OCI-LY7 (cell line): ENCODE measurements around the gene GAS7. TPM values are rescaled to one million over a fixed set of nuclear protein-coding genes. Genes with fewer than 3 reads are reported as not detected.

Source experiments
- BruUV-seq: library from RNA; stranded (reverse); fragments of 400-500 nt; replicated peaks from 2 replicates; lab custom pipeline; 2021; lab: Mats Ljungman, UMichigan
- CTCF ChIA-PET: fragments of 300-600 bp; sonication (Branson Sonifier 250); formaldehyde crosslinking; loops from one replicate; lab custom pipeline; 2022; ENCODE audit warnings: antibody characterized with exemption; ENCODE audit not compliant: unreplicated experiment; lab: Charles Lee
- POLR2A ChIA-PET: fragments of 300-600 bp; sonication (Branson Sonifier 250); formaldehyde crosslinking; loops from one replicate; lab custom pipeline; 2022; ENCODE audit warnings: antibody characterized with exemption; lab: Charles Lee
- DNase-seq: peaks from one replicate; pipeline ENCODE4 v3.0.0-alpha.2; 2015; ENCODE audit warnings: low spot score
- H2AFZ ChIP-seq: fragments of 200-600 bp; sonication (generic), shearing (Covaris generic); 2 replicates; pipeline ENCODE4 v1.6.1; 2014; ENCODE audit warnings: mild to moderate bottlenecking, antibody characterized with exemption, low read length, moderate library complexity
- H3K27ac ChIP-seq: fragments of 200-600 bp; sonication (generic); 2 replicates; pipeline ENCODE4 v1.5.1; 2014; ENCODE audit warnings: mixed run types, low read depth, mild to moderate bottlenecking, moderate library complexity, low read length, inconsistent platforms; ENCODE audit not compliant: poor library complexity, severe bottlenecking
- H3K36me3 ChIP-seq: fragments of 200-600 bp; sonication (generic); 2 replicates; pipeline ENCODE4 v1.6.1; 2014; ENCODE audit warnings: mild to moderate bottlenecking, antibody characterized with exemption, low read length, moderate library complexity, mixed read lengths; ENCODE audit not compliant: insufficient read depth
- H3K4me1 ChIP-seq: fragments of 200-600 bp; sonication (generic); 2 replicates; pipeline ENCODE4 v1.5.1; 2014; ENCODE audit warnings: mild to moderate bottlenecking, low read length; ENCODE audit not compliant: insufficient read depth, poor library complexity, severe bottlenecking
- H3K4me2 ChIP-seq: fragments of 200-600 bp; sonication (generic); 2 replicates; pipeline ENCODE4 v1.6.1; 2014; ENCODE audit warnings: mild to moderate bottlenecking, low read length
- H3K4me3 ChIP-seq: fragments of 200-600 bp; sonication (generic); 2 replicates; pipeline ENCODE4 v1.5.1; 2014; ENCODE audit warnings: mild to moderate bottlenecking, low read depth, low read length; ENCODE audit not compliant: poor library complexity, severe bottlenecking
- H3K79me2 ChIP-seq: fragments of 200-600 bp; sonication (generic); 2 replicates; pipeline ENCODE4 v1.6.1; 2016; ENCODE audit warnings: low read depth, mild to moderate bottlenecking, low read length, moderate library complexity, mixed read lengths; ENCODE audit not compliant: insufficient read depth
- H3K9me2 ChIP-seq: fragments of 200-600 bp; sonication (generic); 2 replicates; pipeline ENCODE4 v1.6.1; 2016; ENCODE audit warnings: mild to moderate bottlenecking, low read length, mixed read lengths; ENCODE audit not compliant: insufficient read depth
- H3K9me3 ChIP-seq: fragments of 200-600 bp; sonication (generic); 2 replicates; pipeline ENCODE4 v1.6.1; 2014; ENCODE audit warnings: mild to moderate bottlenecking, mixed run types, low read length, mixed read lengths
- H4K20me1 ChIP-seq: fragments of 200-600 bp; sonication (generic); 2 replicates; pipeline ENCODE4 v1.6.1; 2014; ENCODE audit warnings: mild to moderate bottlenecking, antibody characterized with exemption, low read length, moderate library complexity, mixed read lengths; ENCODE audit not compliant: insufficient read depth
- EZH2phosphoT487 ChIP-seq: fragments of 200-600 bp; sonication (generic); IDR thresholded peaks from 2 replicates; pipeline ENCODE4 v1.6.1; 2018; ENCODE audit warnings: low read depth, borderline replicate concordance, mild to moderate bottlenecking, mixed run types, antibody characterized with exemption, low read length, moderate library complexity, mixed read lengths
- intact Hi-C: fragments of 100-400 bp; cut with micrococcal nuclease; formaldehyde crosslinking; loops from one replicate; pipeline ENCODE4 v1.10.0; 2022; ENCODE audit not compliant: unreplicated experiment
- total RNA-seq, 2 experiments: library from RNA; depleted of rRNA in 1 of 2; stranded (reverse); fragments of >200 nt in 1 of 2; shearing (Covaris generic) in 1 of 2; gene quantifications; 2 replicates each; pipeline ENCODE4 v1.2.3, GENCODE V29; 2014 to 2022
- TF ChIP-seq, protein P1 (sequence below): fragments of 200-600 bp; sonication (generic); conservative IDR thresholded peaks from 2 replicates; pipeline ENCODE4 v1.5.1; 2014; ENCODE audit warnings: mild to moderate bottlenecking, antibody characterized with exemption, low read length, moderate library complexity, mixed read lengths

GAS7 gene
- total RNA-seq, 2 experiments from 2014 or later, result 1.5 TPM; not detected in 1

DNA sequence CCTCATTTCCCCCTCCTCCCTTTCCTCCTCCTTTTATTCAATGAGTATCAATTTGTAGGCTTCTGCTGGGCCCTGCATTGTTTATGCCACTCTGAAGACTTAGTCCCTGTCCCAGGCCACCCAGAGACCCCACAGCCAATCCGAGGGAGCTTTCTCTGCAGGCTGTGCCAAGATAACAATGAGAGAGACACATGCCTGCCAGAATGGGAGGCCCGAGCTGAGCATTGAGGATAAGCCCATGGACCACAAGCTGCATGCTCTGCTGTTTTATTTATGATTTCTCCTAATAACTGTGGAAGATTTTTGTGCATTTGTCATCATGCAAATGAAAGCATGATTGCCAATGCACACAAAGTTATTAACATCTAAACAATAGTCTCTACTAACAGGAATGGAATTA lies 296.3 kb downstream of the GAS7 start:
- no peak overlapping the region for H3K27ac ChIP-seq
- no peaks in the 10 kb centered on the region for H4K20me1 ChIP-seq
- no peak for DNase-seq
- H3K9me2 ChIP-seq, result no peaks in the 10 kb centered on the region
- H3K4me1 ChIP-seq, result no peaks in the 10 kb centered on the region
- no TSS peak for BruUV-seq
- no peak overlapping the region for H3K4me3 ChIP-seq
- H3K36me3 ChIP-seq, result no peaks in the 10 kb centered on the region
- CTCF ChIA-PET, result no interaction called here
- intact Hi-C loops, result no loop called here
- H3K9me3 ChIP-seq, result no peaks in the 10 kb centered on the region
- no peak overlapping the region for H3K4me2 ChIP-seq
- POLR2A ChIA-PET, result interaction anchor here (0.6 kb wide), 1 partner anchor 1394 kb away, joined by 3 read pairs; no protein-coding TSS in a partner anchor
- TF ChIP-seq, protein P1, sequence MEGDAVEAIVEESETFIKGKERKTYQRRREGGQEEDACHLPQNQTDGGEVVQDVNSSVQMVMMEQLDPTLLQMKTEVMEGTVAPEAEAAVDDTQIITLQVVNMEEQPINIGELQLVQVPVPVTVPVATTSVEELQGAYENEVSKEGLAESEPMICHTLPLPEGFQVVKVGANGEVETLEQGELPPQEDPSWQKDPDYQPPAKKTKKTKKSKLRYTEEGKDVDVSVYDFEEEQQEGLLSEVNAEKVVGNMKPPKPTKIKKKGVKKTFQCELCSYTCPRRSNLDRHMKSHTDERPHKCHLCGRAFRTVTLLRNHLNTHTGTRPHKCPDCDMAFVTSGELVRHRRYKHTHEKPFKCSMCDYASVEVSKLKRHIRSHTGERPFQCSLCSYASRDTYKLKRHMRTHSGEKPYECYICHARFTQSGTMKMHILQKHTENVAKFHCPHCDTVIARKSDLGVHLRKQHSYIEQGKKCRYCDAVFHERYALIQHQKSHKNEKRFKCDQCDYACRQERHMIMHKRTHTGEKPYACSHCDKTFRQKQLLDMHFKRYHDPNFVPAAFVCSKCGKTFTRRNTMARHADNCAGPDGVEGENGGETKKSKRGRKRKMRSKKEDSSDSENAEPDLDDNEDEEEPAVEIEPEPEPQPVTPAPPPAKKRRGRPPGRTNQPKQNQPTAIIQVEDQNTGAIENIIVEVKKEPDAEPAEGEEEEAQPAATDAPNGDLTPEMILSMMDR, result no peak
- TF ChIP-seq EZH2phosphoT487, result no peak
- no peaks in the 10 kb centered on the region for H3K79me2 ChIP-seq
- no peak overlapping the region for H2AFZ ChIP-seq

DNA sequence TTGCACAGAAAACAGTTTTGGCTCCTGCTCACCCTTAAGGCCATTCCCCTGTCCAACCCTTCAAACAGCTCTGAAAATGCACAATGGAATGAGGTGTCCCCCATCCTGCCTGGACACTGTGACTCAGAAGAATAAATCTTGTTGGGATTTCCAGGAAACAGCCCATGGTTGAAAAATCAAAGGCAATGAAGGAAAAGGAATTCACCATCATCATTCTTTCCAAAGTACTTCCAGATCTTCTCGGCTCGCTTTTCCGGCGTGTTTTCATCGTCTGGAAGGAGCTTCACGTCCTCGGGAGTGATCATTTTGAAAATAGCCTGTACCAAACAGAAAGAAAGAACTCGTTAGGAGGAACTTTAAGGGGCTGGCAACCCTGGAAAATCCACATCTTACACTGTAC lies 297.6 kb downstream of the GAS7 start:
- intact Hi-C loops, result no loop called here
- no peak overlapping the region for H3K27ac ChIP-seq

DNA sequence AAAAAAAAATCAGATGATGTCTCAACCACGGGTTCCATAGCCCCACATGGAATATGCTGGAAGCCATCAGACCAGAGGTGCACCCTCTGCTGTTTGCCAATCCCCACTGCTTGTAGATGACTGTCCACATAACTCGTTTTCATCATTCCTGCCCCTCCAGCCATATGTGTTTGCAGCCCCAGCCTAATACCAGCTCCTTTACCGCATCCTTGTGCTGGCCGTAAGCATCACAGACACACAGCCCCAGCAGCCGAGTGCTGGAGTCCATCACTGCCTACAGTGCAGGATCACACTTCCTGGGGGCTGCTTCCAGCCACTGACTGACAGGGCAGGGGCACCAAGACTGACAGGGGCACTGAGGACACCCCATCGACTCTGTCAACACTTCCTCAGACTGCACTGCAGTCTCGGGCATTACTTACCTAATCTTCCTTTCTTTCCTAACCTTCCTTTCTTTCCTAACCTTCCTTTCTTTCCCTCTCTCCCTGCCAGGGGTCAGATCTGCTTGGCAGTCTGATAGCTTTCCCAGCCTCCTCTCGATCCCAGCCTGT lies 298.3 kb downstream of the GAS7 start:
- Histone ChIP-seq H3K36me3 (no peaks in the 10 kb centered on the region), H3K4me1 (no peaks in the 10 kb centered on the region), H3K4me3 (no peak overlapping the region), H3K79me2 (no peaks in the 10 kb centered on the region), H3K9me2 (no peaks in the 10 kb centered on the region), H3K9me3 (no peaks in the 10 kb centered on the region), H2AFZ (no peak overlapping the region), H3K4me2 (no peak overlapping the region), H3K27ac (no peak overlapping the region), H4K20me1 (no peaks in the 10 kb centered on the region)
- CTCF ChIA-PET, result no interaction called here
- intact Hi-C loops, result no loop called here
- BruUV-seq, result no TSS peak
- DNase-seq, result no peak
- POLR2A ChIA-PET, result no interaction called here
- TF ChIP-seq, protein P1, result no peak
- no peak for TF ChIP-seq EZH2phosphoT487

More for the DNA sequence above, 297.6 kb downstream of the GAS7 start:
- no peaks in the 10 kb centered on the region for H3K79me2 ChIP-seq
- DNase-seq, result no peak
- H4K20me1 ChIP-seq, result no peaks in the 10 kb centered on the region
- ChIA-PET POLR2A (no interaction called here), CTCF (no interaction called here)
- H2AFZ ChIP-seq, result no peak overlapping the region
- no TSS peak for BruUV-seq
- H3K36me3 ChIP-seq, result no peaks in the 10 kb centered on the region
- H3K4me2 ChIP-seq, result no peak overlapping the region
- H3K9me2 ChIP-seq, result no peaks in the 10 kb centered on the region
- H3K4me1 ChIP-seq, result no peaks in the 10 kb centered on the region
- no peak overlapping the region for H3K4me3 ChIP-seq
- no peaks in the 10 kb centered on the region for H3K9me3 ChIP-seq
- TF ChIP-seq, protein P1, result no peak
- no peak for TF ChIP-seq EZH2phosphoT487
